Posterior vena cava (tissue), 2 donors: ENCODE data around the gene SCNN1B. TPM values are rescaled to one million over a fixed set of nuclear protein-coding genes. Genes with fewer than 3 reads are reported as not detected.
"Not testable (repeated sequence)": the region's sequence is repeated elsewhere in the genome, so short reads cannot be mapped to it uniquely, and the experiment has no call there.

Source experiments
- DNase-seq: peaks from one replicate; pipeline ENCODE4 v3.0.0-alpha.2; 2020; ENCODE audit warnings: low spot score
- intact Hi-C, 2 donors: fragments of 100-400 bp; cut with DNase I; formaldehyde crosslinking; loops; one replicate each; pipeline versions ENCODE4 v1.14.1 to v1.14.2; 2022 to 2023
- total RNA-seq, 2 donors: library from RNA; stranded (reverse); fragmentation: NEBNext Ultra II Directional; extraction: Animal tissue kit (Norgen Biotek cat#: 25700); gene quantifications; one replicate each; pipeline ENCODE4 v1.2.1, GENCODE V29; 2021
- donor health status: DM: yes; HTN: yes; CAD: no.
- donor health status: DM: yes; HTN: yes; CAD: no.

SCNN1B gene
- total RNA-seq, 2 donors from 2014 or later, result 2.7 to 4.5 TPM

- DNase-seq, result no peak
- intact Hi-C loops, result no loop called here
Observed at GRCh38 chr16:23286131-23286532, 16.0 kb upstream of the SCNN1B start.

- DNase-seq, result no peak
- intact Hi-C loops, result no loop called here
Observed at GRCh38 chr16:23288209-23288608, 13.9 kb upstream of the SCNN1B start.

- intact Hi-C loops, result no loop called here
- no peak for DNase-seq
Observed at GRCh38 chr16:23288726-23289512, 13.2 kb upstream of the SCNN1B start.

GRCh38 chr16:23290189-23291062 is 11.7 kb upstream of the SCNN1B start:
- intact Hi-C loops, result no loop called here
- DNase-seq, result no peak

GRCh38 chr16:23293016-23293415 is 9.1 kb upstream of the SCNN1B start:
- no peak for DNase-seq
- intact Hi-C loops, result no loop called here

GRCh38 chr16:23294260-23294659 is 7.8 kb upstream of the SCNN1B start:
- no peak for DNase-seq
- intact Hi-C loops, result no loop called here

- DNase-seq, result no peak
- intact Hi-C loops, result no loop called here
Observed at GRCh38 chr16:23296994-23297393, 5.1 kb upstream of the SCNN1B start.

GRCh38 chr16:23298290-23298915 is 3.7 kb upstream of the SCNN1B start:
- DNase-seq, result no peak
- intact Hi-C loops, result no loop called here

- intact Hi-C loops, result loop anchor here in 1 of 2 donors (10.0 kb wide), 1 partner anchor 95 kb away; no protein-coding TSS in a partner anchor
Observed at GRCh38 chr16:23299815-23300214, 2.3 kb upstream of the SCNN1B start.

GRCh38 chr16:23301251-23302044 is 654 bp upstream of the SCNN1B start:
- DNase-seq, result peak; percentile 69
- intact Hi-C loops, result loop anchor here in 1 of 2 donors (10.0 kb wide), 1 partner anchor 93 kb away; no protein-coding TSS in a partner anchor

More at GRCh38 chr16:23299815-23300214, 2.3 kb upstream of the SCNN1B start:
- not testable (repeated sequence) for DNase-seq

- intact Hi-C loops, result loop anchor here in 1 of 2 donors (10.0 kb wide), 1 partner anchor 91 kb away; no protein-coding TSS in a partner anchor
Observed at GRCh38 chr16:23303685-23304084, 1.6 kb downstream of the SCNN1B start.

GRCh38 chr16:23304620-23305019 is 2.5 kb downstream of the SCNN1B start:
- DNase-seq, result no peak

More at GRCh38 chr16:23303685-23304084, 1.6 kb downstream of the SCNN1B start:
- no peak for DNase-seq

GRCh38 chr16:23306199-23307100 is 4.3 kb downstream of the SCNN1B start:
- intact Hi-C loops, result loop anchor here in 1 of 2 donors (10.0 kb wide), 1 partner anchor 88 kb away; no protein-coding TSS in a partner anchor
- peak; percentile 9 for DNase-seq

More at GRCh38 chr16:23304620-23305019, 2.5 kb downstream of the SCNN1B start:
- intact Hi-C loops, result loop anchor here in 1 of 2 donors (10.0 kb wide), 1 partner anchor 90 kb away; no protein-coding TSS in a partner anchor

GRCh38 chr16:23310217-23310616 is 8.1 kb downstream of the SCNN1B start:
- intact Hi-C loops, result no loop called here

GRCh38 chr16:23310744-23311143 is 8.6 kb downstream of the SCNN1B start:
- no peak for DNase-seq
- intact Hi-C loops, result no loop called here

More at GRCh38 chr16:23310217-23310616, 8.1 kb downstream of the SCNN1B start:
- DNase-seq, result no peak

GRCh38 chr16:23316232-23316631 is 14.1 kb downstream of the SCNN1B start:
- intact Hi-C loops, result no loop called here
- DNase-seq, result no peak

GRCh38 chr16:23316634-23317265 is 14.6 kb downstream of the SCNN1B start:
- DNase-seq, result peak; percentile 2
- intact Hi-C loops, result no loop called here
